Measurements from ENCODE around the gene TCEAL4. TPM values are rescaled to one million over a fixed set of nuclear protein-coding genes. Genes with fewer than 3 reads are reported as not detected.

TCEAL4 gene
- total RNA-seq, 1 donor, result 45.3 TPM

- no peak overlapping the region for H3K4me3 ChIP-seq (ENCODE audit: low read depth, low read length)
- DNase-seq (ENCODE audit: low read depth), result no peak
- no peak for TF ChIP-seq CTCF (IDR thresholded peaks at IDR 0.05; ENCODE audit: insufficient read depth, low read depth, low read length)
These were observed 25.0 kb downstream of the TCEAL4 start for GRCh38 chrX:103610282-103610681.

- TF ChIP-seq CTCF (IDR thresholded peaks at IDR 0.05; ENCODE audit: insufficient read depth, low read depth, low read length), result no peak
- H3K4me3 ChIP-seq (ENCODE audit: low read depth, low read length), result no peak overlapping the region
- no peak for DNase-seq (ENCODE audit: low read depth)
These were observed 28.1 kb downstream of the TCEAL4 start for GRCh38 chrX:103613362-103613890.

- TF ChIP-seq CTCF (IDR thresholded peaks at IDR 0.05; ENCODE audit: insufficient read depth, low read depth, low read length), result no peak
- no peak for DNase-seq (ENCODE audit: low read depth)
- H3K4me3 ChIP-seq (ENCODE audit: low read depth, low read length), result no peak overlapping the region
These were observed 29.7 kb downstream of the TCEAL4 start for GRCh38 chrX:103614999-103615398.

GRCh38 chrX:103615781-103616371 lies 30.6 kb downstream of the TCEAL4 start:
- no peak for TF ChIP-seq CTCF (IDR thresholded peaks at IDR 0.05; ENCODE audit: insufficient read depth, low read depth, low read length)
- no peak overlapping the region for H3K4me3 ChIP-seq (ENCODE audit: low read depth, low read length)
- DNase-seq (ENCODE audit: low read depth), result no peak

- no peak for TF ChIP-seq CTCF (IDR thresholded peaks at IDR 0.05; ENCODE audit: insufficient read depth, low read depth, low read length)
- no peak for DNase-seq (ENCODE audit: low read depth)
- no peak overlapping the region for H3K4me3 ChIP-seq (ENCODE audit: low read depth, low read length)
These were observed 31.4 kb downstream of the TCEAL4 start for GRCh38 chrX:103616676-103617186.

GRCh38 chrX:103624111-103624510 lies 38.8 kb downstream of the TCEAL4 start:
- DNase-seq (ENCODE audit: low read depth), result no peak
- TF ChIP-seq CTCF (IDR thresholded peaks at IDR 0.05; ENCODE audit: insufficient read depth, low read depth, low read length), result no peak
- no peak overlapping the region for H3K4me3 ChIP-seq (ENCODE audit: low read depth, low read length)

GRCh38 chrX:103626855-103627254 lies 41.5 kb downstream of the TCEAL4 start:
- no peak for DNase-seq (ENCODE audit: low read depth)
- H3K4me3 ChIP-seq (ENCODE audit: low read depth, low read length), result no peak overlapping the region
- TF ChIP-seq CTCF (IDR thresholded peaks at IDR 0.05; ENCODE audit: insufficient read depth, low read depth, low read length), result no peak
